ENCODE results near the gene PMVK. TPM values are rescaled to one million over a fixed set of nuclear protein-coding genes. Genes with fewer than 3 reads are reported as not detected.

Gene PMVK
- total RNA-seq, 1 donor, result 11.7 TPM

DNA sequence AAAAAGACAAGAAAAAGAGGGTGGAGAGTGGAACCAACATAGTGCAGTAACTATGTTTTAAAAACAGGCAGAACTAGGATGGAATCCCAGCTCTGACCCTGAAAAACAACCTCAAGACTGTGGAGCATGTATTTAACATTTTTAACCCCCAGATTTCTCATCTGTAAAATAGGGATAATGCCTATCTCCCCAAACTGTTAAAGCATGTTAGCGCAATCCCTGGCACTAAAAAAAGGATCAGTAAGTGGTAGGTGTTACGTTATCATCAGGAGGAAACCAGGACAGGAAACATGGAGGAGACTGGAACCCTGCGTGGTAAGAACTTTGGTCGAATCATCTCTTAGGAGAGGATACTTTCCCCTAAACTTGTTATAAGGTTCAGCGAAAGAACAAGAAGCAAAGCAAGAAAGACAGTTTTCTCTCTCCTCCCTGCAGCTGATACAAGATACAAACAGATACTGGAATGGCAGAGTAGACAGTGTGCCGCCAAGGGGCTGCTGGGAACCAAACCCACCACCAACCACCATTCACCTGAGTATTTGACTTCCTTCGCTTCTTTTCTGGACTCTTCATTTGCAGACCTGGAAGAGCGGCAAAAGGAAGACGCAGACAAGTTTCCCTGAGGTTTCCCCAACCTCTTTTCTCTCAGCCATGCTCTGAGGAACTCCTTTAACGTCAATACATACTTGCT lies 24.1 kb upstream of the PMVK start:
- DNase-seq (ENCODE audit: low read depth), result no peak
- TF ChIP-seq, protein P1, sequence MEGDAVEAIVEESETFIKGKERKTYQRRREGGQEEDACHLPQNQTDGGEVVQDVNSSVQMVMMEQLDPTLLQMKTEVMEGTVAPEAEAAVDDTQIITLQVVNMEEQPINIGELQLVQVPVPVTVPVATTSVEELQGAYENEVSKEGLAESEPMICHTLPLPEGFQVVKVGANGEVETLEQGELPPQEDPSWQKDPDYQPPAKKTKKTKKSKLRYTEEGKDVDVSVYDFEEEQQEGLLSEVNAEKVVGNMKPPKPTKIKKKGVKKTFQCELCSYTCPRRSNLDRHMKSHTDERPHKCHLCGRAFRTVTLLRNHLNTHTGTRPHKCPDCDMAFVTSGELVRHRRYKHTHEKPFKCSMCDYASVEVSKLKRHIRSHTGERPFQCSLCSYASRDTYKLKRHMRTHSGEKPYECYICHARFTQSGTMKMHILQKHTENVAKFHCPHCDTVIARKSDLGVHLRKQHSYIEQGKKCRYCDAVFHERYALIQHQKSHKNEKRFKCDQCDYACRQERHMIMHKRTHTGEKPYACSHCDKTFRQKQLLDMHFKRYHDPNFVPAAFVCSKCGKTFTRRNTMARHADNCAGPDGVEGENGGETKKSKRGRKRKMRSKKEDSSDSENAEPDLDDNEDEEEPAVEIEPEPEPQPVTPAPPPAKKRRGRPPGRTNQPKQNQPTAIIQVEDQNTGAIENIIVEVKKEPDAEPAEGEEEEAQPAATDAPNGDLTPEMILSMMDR (IDR thresholded peaks at IDR 0.05; ENCODE audit: insufficient read depth, low read length), result no peak
- H3K4me3 ChIP-seq (ENCODE audit: low read depth, low read length), result peak overlapping the region; percentile 78

DNA sequence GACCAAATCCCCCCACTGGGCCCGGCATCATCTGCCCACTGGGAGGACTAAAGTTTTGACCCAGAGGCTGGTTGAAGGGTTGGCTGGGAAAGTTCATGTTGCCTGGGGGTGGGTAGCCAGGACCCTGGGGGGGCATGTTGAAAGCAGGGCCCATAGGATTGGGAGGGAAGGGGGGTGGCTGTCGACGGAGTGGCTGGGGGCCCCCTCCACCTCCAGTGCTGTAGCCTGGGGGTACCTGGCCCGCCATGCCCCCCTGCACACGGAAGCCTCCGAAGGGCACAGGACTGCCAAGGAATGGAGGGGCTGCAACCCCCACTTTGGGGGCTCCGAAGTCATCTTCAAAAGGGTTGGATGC lies 22.9 kb upstream of the PMVK start:
- TF ChIP-seq, protein P1 (IDR thresholded peaks at IDR 0.05; ENCODE audit: insufficient read depth, low read length), result no peak
- no peak for DNase-seq (ENCODE audit: low read depth)
- no peak overlapping the region for H3K4me3 ChIP-seq (ENCODE audit: low read depth, low read length)

DNA sequence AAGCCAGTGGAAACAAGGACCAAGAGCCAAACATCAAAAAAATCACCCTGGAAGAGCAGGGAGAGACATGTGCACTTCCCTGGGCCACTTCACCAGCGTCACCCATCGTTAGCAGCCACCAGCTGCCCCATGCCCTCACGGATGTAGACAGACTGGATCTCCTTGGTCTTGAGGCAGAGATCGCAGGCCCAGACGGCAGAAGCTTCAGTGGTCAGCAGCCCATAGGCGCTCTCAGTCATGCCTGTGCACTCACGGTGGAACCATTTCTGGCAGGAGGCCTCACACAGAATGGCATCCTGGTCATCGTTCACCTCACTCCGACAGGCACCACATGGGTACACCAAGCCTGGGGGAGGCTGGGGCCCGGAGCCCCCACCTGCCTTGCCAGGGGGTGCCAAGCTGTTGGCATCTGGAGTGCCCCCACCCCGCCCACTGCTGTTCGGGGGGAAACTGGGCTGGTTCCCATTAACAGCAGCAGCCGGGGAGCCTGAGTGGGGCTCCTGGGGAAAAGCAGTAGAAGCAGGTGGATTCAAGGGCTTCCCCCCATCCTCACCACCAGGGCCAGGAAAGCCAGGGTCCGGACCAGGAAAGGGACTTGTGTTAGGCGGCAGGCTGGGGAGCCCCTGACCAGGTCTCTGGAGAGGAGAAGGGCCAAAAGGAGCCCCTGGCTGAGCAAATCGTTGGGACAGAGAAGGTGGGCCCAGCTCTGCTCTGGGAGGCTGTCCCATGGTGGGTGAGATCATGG lies 22.3 kb upstream of the PMVK start:
- no peak for DNase-seq (ENCODE audit: low read depth)
- TF ChIP-seq, protein P1 (IDR thresholded peaks at IDR 0.05; ENCODE audit: insufficient read depth, low read length), result no peak
- H3K4me3 ChIP-seq (ENCODE audit: low read depth, low read length), result no peak overlapping the region

DNA sequence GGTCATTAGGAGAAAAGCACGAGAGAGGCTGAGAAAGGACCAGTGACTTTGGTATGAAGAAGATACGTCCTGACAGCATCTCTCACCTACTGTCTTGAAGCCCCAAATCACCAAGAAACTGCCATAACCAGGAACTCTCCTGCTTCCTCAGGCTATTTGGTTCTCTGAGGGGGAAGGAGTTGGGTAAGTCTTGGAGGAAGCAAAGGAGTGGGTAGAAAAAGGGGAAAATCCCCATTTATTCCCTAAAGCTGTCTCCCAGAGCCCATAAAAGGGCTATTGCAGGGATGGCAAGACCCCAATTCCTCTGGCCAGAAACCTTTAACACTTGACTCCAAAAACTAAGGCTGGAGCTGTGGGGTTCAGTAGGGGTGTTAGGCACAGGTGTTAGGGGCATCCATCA lies 21.5 kb upstream of the PMVK start:
- no peak for DNase-seq (ENCODE audit: low read depth)
- TF ChIP-seq, protein P1 (IDR thresholded peaks at IDR 0.05; ENCODE audit: insufficient read depth, low read length), result no peak
- H3K4me3 ChIP-seq (ENCODE audit: low read depth, low read length), result no peak overlapping the region

DNA sequence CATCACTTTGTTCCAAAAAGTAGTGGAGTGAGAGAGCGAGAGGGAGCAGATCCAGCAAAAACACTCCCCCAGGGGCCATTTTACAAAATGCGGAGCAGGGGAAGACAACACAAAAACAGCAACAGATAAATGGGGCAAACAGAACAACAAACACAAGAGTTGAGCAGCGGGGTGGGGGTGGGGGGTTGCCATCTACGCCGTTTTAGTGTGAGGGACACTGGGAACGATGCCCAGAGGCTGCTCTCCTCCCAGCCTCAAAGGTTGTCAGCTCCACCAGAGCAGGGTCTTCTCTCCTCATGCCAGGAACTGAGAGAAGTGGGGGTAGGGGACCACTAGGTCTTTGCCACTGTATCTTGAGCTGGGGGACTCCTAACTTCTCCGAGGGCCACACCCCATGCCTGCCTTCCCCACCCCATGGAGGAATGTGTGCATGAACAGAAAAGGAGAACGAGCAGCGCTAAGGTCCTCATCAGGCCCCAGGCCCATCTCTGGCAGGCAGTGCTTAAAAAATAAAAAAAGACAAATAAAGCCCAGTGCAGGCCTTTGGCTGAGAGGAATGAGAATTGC lies 20.7 kb upstream of the PMVK start:
- TF ChIP-seq, protein P1 (IDR thresholded peaks at IDR 0.05; ENCODE audit: insufficient read depth, low read length), result no peak
- DNase-seq (ENCODE audit: low read depth), result no peak
- H3K4me3 ChIP-seq (ENCODE audit: low read depth, low read length), result no peak overlapping the region

DNA sequence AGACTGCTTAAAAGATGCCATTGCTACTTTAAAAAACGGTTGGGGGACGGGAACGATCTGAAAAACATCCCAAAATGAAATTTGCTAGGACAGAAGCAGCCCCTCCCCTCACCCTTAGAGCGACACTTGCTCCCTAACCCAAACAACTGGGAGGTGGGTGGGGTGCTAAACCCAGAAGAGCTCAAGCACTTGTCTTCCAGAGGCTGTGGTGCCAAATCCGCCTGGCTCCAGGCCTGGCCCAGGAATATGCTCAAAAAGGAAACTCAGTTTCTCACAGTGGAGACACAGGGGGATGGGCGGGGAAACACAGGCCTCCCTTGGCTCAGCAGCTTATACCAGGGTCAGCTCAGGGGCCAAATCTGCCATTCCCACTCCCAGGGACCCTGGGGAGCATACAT lies 20.0 kb upstream of the PMVK start:
- peak overlapping the region; percentile 85 for H3K4me3 ChIP-seq (ENCODE audit: low read depth, low read length)
- DNase-seq (ENCODE audit: low read depth), result peak; percentile 30
- TF ChIP-seq, protein P1 (IDR thresholded peaks at IDR 0.05; ENCODE audit: insufficient read depth, low read length), result no peak

Data from fibroblast of the aortic adventitia (primary cell).